ENCODE measurements around the gene MAP3K20. TPM values are rescaled to one million over a fixed set of nuclear protein-coding genes. Genes with fewer than 3 reads are reported as not detected.

MAP3K20 gene
- total RNA-seq, 4 donors from 2014 or later: 43.0 to 76.1 (median 65.2) TPM

DNA sequence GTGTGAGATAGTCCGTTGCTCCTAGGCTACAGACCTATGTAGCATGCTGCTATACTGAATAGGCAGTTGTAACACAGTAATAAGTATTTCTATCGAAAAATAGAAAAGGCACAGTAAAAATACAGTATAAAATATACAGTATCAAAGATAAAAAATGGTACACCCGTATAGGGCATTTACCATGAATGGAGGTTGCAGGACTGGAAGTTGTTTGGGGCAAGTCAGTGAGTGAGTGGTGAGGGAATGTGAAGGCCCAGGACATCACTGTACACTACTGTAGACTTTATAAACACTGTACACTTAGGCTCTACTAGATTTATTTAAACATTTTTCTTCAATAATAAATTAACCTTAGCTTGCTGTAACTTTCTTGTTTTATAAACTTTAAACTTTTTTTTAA, 3.5 kb downstream of the MAP3K20 start:
- TF ChIP-seq, protein P1, sequence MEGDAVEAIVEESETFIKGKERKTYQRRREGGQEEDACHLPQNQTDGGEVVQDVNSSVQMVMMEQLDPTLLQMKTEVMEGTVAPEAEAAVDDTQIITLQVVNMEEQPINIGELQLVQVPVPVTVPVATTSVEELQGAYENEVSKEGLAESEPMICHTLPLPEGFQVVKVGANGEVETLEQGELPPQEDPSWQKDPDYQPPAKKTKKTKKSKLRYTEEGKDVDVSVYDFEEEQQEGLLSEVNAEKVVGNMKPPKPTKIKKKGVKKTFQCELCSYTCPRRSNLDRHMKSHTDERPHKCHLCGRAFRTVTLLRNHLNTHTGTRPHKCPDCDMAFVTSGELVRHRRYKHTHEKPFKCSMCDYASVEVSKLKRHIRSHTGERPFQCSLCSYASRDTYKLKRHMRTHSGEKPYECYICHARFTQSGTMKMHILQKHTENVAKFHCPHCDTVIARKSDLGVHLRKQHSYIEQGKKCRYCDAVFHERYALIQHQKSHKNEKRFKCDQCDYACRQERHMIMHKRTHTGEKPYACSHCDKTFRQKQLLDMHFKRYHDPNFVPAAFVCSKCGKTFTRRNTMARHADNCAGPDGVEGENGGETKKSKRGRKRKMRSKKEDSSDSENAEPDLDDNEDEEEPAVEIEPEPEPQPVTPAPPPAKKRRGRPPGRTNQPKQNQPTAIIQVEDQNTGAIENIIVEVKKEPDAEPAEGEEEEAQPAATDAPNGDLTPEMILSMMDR (IDR thresholded peaks at IDR 0.05; ENCODE audit: low read depth): no peak

- TF ChIP-seq, protein P1 (IDR thresholded peaks at IDR 0.05; ENCODE audit: low read depth): no peak
Measured at GRCh38 chr2:173079973-173080860, 4.6 kb downstream of the MAP3K20 start.

DNA sequence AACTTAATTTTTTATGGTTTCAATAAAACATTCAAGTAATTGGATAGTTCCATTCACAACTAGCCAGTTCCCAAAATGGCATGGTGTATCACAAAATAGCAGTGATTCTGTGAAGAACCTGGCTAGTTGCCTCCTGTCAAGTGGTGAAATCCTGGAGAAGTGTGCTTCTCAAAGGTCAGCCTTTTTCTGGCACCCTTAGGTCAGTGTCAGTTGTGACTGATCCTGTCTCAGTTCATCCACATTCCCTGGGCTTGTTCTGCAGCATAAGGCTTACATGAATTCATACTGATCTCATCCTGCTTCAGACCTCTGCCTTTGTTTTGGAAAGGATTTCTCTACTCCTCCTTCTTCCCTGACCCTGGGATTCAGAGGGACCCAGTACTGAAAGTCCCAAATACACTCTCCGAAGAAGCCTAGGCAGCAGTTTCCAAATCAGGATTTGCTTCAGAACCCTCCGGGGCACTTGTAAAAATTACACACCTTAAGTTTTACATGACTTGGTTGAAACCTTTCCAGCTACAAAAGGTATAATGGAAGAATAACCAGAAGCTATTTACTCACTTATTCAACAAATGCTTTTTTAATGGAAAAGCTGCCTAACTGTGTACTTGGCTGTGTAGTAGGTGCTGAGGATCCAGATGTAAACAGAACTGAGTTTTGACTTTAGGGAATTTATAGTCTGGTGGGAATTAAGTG, 11.0 kb downstream of the MAP3K20 start:
- TF ChIP-seq, protein P1 (IDR thresholded peaks at IDR 0.05; ENCODE audit: low read depth): no peak

GRCh38 chr2:173087214-173087581, 11.6 kb downstream of the MAP3K20 start:
- TF ChIP-seq, protein P1 (IDR thresholded peaks at IDR 0.05; ENCODE audit: low read depth): no peak

- TF ChIP-seq, protein P1 (IDR thresholded peaks at IDR 0.05; ENCODE audit: low read depth): no peak
Measured at GRCh38 chr2:173087793-173088496, 12.3 kb downstream of the MAP3K20 start.

GRCh38 chr2:173090276-173090877, 14.7 kb downstream of the MAP3K20 start:
- TF ChIP-seq, protein P1 (IDR thresholded peaks at IDR 0.05; ENCODE audit: low read depth): no peak
